GM21381 (cell line): ENCODE results near the gene CTNND2.
"Not testable (repeated sequence)": the region's sequence is repeated elsewhere in the genome, so short reads cannot be mapped to it uniquely, and the experiment has no call there.

Experiments
- ATAC-seq: cut with Tn5 transposase; IDR thresholded peaks from one replicate; pipeline ENCODE4 v1.9.1; 2021; ENCODE audit warnings: mild to moderate bottlenecking, moderate library complexity; ENCODE audit not compliant: unreplicated experiment

Gene CTNND2

DNA sequence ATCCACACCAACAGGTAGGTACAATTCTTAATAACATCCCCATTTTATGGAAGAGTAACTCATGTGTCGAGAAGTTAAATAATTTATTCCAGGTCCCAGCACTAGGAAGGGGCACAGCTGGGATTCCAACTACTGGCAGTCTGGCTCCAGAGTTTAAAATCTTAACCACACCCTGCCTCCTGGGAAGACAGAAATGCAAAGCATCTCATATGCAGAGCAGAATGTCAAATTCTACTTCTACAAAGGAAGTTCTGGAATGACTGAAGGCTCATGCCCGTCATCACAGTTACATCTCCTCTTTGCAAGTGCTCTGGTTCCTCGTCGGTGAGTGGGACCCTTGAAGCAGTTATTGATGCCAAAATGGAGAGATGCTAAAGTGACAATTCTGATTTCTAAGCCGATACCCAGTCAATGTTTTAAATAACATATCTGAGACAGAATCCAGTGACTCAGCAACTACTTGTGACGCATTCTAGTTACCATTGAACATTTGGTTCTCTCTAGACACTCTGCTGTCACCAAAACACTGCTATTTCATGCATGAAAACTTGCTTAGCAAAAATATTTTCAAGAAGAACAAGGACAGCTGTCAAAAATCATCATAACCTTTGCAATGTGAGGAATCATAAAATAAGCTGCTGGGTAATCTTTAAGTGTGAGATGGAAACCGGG is 412.7 kb downstream of the CTNND2 start:
- ATAC-seq: no peak

GRCh38 chr5:11483630-11484029 is 420.6 kb downstream of the CTNND2 start:
- no peak for ATAC-seq

- no peak for ATAC-seq
These were observed 422.2 kb downstream of the CTNND2 start for GRCh38 chr5:11482011-11482410.

GRCh38 chr5:11477786-11478185 is 426.5 kb downstream of the CTNND2 start:
- no peak for ATAC-seq

DNA sequence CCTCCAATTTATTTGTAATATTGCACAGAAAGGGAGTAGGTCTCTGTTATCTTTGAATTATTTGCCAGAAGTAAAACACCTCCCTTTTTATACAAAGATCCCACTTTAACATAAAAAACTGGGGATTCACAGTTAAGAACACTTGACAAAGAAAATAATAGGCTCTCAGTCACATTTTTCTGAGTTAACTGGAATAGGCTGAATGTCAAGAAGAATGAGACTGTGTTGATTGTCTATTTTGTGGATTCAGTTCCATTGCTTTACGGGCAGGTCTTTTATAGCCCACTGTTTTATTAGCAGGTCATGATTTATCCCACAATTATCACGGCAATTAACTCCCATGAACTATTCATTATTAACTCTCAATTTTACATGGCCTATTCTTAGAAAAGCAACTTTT is 427.4 kb downstream of the CTNND2 start:
- ATAC-seq: no peak

DNA sequence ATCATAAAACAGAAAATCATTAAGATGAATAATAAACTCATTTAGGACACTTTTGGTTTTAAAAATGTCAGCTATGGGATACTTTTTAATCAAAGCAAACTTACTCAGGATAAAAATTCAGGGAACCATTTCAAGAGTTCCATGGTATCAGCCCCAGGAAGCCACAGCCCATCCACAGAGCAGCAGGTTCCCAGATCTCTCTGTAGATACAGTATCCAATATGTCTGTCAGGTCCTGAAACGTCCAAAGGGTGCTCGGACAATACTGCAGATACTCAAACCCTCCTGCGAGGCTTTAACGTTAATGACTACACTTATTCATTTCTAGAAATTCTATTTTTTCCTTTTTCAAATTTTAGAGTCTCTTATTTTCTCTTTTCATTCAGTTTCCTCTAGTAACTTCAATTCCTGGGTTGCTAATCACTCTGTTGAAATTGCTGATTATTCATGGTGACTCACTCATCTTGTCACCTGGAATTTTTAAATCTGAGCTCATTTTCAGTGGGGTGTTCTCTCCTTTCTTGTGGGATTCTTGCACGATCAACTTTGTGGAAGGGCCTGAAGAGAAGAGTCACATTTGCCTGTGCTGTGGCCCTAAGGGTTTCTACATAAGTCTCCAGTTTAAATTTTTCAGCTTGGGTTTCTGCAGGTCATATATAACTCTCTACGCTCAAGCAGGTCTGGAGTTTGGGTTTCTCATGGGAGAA is 435.8 kb downstream of the CTNND2 start:
- no peak for ATAC-seq

GRCh38 chr5:11467588-11467987 is 436.7 kb downstream of the CTNND2 start:
- no peak for ATAC-seq

DNA sequence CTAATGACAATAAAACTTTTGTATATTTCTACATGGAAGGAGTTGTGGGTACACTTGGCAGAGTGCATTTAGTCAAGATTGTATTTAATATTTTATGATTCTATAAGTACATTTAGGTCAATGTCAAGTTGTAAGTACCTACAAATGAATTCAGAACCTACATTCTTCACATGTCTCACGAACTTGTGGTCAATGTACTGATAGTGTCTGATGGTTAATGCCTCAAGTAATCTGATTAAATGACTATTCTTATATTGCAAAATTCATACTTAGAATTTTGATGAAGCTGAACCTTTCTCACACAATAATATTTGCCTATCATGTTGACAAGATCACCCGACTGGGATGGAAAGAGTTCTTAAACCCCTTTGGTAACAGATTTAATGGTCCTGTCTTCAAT is 444.5 kb downstream of the CTNND2 start:
- ATAC-seq: no peak

DNA sequence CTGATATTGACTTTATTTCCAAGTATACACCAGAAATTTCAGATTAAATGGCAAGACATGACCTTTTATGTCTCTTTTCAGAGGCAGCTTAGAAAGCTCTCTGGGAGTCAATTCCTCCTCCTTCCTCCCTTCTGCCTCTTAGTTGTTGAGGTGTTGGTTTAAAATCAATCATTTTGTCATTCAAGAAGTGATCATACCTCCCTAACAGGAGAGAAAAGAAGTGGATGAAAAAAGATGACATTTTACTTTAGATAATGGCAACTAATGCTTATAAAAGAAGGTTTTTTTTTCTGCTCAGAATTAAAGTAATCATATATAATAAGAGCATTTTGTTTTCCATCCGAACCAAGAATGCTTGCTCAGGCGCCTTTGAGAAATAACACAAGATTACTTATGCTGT is 448.7 kb downstream of the CTNND2 start:
- no peak for ATAC-seq

- no peak for ATAC-seq
These were observed 451.4 kb downstream of the CTNND2 start for GRCh38 chr5:11452852-11453251.

DNA sequence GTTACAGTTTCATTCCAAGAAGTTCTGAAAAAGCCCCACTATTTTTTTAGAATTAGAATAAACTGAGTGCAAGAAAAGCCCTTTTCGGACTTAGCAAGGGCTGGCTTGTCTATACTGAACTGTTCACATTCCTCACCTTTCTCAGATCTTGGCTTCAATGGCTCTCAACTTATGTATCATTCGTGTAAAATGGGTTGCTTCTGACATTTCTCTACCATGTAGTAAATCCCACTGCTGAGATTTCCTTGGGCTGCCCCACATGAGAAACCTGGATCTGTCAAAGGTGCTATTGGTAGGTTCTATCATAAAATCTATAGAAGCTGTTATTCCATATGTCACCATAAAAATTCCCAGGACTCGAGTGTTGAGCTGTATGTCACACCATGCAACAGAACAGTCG is 454.3 kb downstream of the CTNND2 start:
- no peak for ATAC-seq

- no peak for ATAC-seq
These were observed 455.0 kb downstream of the CTNND2 start for GRCh38 chr5:11449217-11449616.

DNA sequence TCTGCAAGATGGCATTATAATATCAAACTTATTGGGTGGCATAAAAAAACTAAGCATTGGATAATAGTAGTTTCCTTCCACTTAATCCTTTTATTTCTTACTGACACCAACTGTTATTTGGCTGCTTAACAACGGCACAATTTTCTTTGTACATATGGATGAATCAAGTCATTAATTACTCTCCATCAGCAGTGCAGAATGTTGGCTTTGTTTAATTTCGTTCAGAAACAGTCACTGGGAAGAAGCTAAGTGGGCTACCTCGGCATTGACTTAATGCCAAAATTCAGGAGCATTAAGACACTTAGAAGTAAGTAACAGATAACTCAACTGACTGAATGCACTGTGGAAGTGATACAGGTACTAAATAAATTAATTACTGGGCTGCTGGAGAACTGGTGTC is 460.4 kb downstream of the CTNND2 start:
- no peak for ATAC-seq

DNA sequence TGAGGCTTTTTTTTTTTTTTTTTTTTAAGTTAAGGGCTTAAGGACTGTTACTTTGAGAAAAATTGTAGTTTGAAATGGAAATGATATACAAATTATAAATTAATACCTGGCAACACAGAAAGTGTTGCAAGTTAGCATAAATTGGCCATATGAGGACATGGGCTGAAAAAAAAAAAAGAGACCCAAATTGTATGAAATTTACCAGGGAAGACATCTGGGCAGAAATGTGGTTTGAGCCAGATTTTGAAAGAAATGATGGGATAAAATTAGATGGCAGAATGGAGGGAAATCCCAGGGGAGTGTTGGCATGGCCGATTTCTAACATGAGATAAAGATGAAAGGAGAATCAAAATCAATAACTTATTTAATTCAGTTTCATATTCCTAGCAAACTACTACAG is 472.1 kb downstream of the CTNND2 start:
- ATAC-seq: no peak

DNA sequence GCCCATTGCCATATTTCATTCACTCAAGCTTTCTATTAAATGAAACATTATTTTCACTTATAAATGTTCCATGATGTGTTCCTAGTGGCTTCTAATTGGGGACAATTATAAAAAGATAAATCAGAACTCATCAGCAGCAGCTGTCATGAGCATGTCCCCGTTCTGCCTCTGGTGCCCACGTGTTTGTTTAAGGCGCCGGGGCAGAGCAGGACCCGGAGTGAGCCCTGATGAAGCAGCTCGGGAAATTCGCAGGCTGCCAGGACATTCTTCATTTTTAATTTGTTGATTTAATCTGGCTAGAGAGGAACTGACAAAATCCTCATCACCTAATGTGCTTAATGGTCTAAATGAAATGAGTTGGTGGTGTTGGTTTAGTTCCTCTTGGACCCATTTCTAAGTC is 475.0 kb downstream of the CTNND2 start:
- ATAC-seq: no peak

DNA sequence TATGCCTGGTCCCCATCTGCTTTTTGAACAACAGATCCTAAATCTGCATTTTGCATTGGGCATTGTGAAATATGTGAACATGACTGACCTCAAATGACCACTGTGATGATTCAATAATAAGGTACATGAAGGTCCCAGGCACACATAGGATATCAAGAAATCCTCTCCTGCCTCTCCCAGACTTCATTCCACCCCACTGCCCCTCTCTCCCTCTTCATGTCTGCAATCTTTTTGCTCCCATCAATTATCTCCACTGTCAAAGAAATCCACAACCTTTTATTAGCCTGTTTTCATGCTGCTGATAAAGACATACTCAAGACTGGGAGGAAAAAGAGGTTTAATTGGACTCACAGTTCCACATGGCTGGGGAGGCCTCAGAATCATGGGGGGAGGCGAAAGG is 476.7 kb downstream of the CTNND2 start:
- no peak for ATAC-seq

- ATAC-seq: no peak
These were observed 477.8 kb downstream of the CTNND2 start for GRCh38 chr5:11426442-11426841.

GRCh38 chr5:11422342-11422741 is 481.9 kb downstream of the CTNND2 start:
- no peak for ATAC-seq

GRCh38 chr5:11420969-11421368 is 483.3 kb downstream of the CTNND2 start:
- ATAC-seq: no peak

- no peak for ATAC-seq
These were observed 488.5 kb downstream of the CTNND2 start for GRCh38 chr5:11415751-11416150.

DNA sequence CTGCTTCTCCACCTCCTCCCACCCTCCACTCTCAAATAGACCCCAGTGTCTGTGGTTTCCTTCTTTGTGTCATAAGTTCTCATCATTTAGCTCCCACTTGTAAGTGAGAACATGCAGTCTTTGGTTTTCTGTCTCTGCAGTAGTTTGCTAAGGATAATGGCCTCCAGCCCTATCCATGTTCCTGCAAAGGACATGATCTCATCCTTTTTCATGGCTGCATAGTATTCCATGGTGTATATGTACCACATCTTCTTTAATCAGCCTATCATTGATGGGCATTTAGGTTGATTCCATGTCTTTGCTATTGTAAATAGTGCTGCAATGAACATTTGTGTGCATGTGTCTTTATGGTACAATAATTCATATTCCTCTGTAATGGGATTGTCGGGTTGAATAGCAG is 489.5 kb downstream of the CTNND2 start:
- ATAC-seq: not testable (repeated sequence)

DNA sequence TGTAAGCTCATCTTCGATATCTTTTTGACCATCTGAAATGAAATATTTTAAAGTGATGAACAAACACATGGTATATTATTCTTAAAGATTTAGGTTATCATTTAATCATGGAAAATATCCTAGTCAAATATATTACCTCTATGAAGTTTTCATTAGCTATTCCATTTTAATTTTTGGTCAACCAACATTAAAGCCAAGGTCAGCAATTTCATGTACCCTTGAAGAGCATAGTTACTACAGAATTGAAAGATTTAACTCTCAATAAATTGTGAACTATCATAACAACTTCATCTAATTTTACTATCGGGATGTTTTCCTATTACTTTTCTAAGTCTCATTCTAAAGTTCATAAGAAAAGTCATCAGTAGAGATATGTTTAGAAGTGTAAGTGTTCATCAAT is 492.6 kb downstream of the CTNND2 start:
- no peak for ATAC-seq
